Measurements from ENCODE around the gene SDK2. TPM values are rescaled to one million over a fixed set of nuclear protein-coding genes. Genes with fewer than 3 reads are reported as not detected.
A peak's percentile ranks its signal among the peaks of the same experiment; 100 is the strongest.

Gene SDK2
- total and polyA plus RNA-seq, 2 experiments from 2014 or later: 0.59 to 1.2 TPM

DNA sequence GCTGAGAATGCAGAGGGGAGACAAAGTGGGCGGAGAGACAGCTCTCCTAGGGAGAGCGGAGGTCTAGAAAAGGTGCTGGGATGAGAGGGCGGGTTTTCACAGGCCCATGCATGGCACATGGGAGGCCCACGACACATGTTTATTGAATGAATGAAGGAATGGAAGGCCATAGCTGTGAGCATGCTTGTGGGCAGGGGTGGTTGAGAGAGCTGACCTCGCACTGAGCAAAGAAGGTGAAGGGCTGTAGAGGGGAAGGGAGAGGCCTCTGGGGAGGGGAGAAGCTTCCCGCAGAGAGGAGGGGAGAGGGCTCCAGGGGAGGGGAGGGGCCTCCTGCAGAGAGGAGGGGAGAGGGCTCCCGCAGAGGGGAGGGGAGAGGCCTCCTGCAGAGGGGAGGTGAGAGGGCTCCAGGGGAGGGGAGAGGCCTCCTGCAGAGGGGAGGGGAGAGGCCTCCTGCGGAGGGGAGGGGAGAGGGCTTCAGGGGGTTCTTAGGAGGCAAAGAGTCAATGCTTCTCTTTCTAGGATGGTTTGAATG is 27.3 kb downstream of the SDK2 start:
- H3K27me3 ChIP-seq: no peaks in the 10 kb centered on the region
- H4K20me1 ChIP-seq (ENCODE audit: insufficient read depth, poor library complexity, severe bottlenecking): no peaks in the 10 kb centered on the region
- H3K79me2 ChIP-seq: no peaks in the 10 kb centered on the region
- no peaks in the 10 kb centered on the region for H3K36me3 ChIP-seq (replicated peaks; ENCODE audit: insufficient read depth, low read depth)
- 95% methylated on average over 5 of the region's 8 CpGs for WGBS (ENCODE audit: low lambda C conversion rate, missing lambda C conversion rate)
- peak overlapping the region; percentile 0 for H2AFZ ChIP-seq
- H3K27ac ChIP-seq: peak overlapping the region; percentile 29
- H3K4me3 ChIP-seq: no peak overlapping the region
- H3K9me2 ChIP-seq (replicated peaks; ENCODE audit: insufficient read depth): no peaks in the 10 kb centered on the region
- DNase-seq (ENCODE audit: low spot score): no peak
- no peak for TF ChIP-seq EZH2phosphoT487 (IDR thresholded peaks at IDR 0.05; ENCODE audit: low read depth, severe bottlenecking, unreplicated experiment)
- TF ChIP-seq, protein P1, sequence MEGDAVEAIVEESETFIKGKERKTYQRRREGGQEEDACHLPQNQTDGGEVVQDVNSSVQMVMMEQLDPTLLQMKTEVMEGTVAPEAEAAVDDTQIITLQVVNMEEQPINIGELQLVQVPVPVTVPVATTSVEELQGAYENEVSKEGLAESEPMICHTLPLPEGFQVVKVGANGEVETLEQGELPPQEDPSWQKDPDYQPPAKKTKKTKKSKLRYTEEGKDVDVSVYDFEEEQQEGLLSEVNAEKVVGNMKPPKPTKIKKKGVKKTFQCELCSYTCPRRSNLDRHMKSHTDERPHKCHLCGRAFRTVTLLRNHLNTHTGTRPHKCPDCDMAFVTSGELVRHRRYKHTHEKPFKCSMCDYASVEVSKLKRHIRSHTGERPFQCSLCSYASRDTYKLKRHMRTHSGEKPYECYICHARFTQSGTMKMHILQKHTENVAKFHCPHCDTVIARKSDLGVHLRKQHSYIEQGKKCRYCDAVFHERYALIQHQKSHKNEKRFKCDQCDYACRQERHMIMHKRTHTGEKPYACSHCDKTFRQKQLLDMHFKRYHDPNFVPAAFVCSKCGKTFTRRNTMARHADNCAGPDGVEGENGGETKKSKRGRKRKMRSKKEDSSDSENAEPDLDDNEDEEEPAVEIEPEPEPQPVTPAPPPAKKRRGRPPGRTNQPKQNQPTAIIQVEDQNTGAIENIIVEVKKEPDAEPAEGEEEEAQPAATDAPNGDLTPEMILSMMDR (IDR thresholded peaks at IDR 0.05; ENCODE audit: poor library complexity): no peak
- TF ChIP-seq EZH2 (IDR thresholded peaks at IDR 0.05; ENCODE audit: borderline replicate concordance): no peak
- H3K4me2 ChIP-seq: no peak overlapping the region
- peaks cover 24% of the 10 kb centered on the region for H3K4me1 ChIP-seq (ENCODE audit: insufficient read depth)
- no peaks in the 10 kb centered on the region for H3K9me3 ChIP-seq (ENCODE audit: low read depth)

DNA sequence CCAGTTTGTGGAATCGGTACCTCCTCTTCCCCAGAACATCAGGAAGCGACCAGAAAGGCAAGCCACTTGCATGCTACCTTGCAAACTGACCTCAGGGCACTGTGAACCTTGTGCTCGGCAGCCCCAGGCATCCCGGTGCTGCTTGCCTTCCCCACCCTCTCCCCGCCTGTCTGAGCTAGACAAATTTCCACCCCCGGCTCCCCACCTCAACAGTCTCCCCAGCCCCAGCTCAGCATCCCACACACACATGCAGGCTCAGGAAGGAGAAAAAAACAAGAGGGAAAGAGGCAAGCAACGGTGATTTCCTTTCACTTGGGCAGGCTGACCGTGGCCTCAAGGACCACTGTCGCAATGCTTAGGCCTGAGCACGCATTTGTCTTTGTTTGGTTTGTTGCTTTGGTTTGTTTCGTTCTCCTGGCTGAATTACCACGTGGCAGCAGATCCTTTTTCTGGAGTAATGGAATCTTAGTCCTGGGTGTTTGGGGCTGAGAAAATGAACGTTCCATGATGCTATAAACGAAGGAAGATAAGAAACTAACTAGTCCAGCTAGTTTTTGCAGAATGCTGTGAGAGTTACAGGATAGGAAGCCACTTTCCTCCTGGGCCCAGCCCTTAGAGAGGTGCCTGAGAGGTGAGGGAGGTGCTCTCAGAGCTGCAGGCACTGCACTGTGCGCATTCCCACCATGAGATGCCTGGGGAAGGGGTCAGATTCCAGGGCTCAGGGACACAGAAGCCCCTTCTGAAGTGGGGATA is 27.9 kb downstream of the SDK2 start:
- 47% methylated on average over 15 of the region's 15 CpGs for WGBS (ENCODE audit: low lambda C conversion rate, missing lambda C conversion rate)

DNA sequence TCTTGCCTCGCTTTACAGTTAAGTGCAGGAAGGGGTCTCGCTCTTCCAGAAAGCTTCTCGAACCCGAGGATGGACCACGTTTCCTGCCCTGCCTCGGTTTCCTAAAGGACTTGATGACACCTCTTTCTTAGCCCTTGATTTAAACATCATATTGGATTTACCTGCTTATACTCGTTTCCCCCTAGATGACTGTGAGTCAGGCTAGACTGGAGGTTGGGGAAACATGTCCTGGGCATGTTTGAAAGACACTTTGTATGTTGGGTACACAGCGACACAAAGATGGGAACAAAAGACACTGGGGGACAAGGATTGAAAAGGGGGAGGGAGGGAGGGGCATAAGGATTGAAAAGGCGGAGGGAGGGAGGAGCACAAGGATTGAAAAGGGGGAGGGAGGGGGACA is 30.0 kb downstream of the SDK2 start:
- WGBS (ENCODE audit: low lambda C conversion rate, missing lambda C conversion rate): 68% methylated on average over 8 of the region's 9 CpGs
- TF ChIP-seq, protein P1 (IDR thresholded peaks at IDR 0.05; ENCODE audit: poor library complexity): no peak
- TF ChIP-seq EZH2phosphoT487 (IDR thresholded peaks at IDR 0.05; ENCODE audit: low read depth, severe bottlenecking, unreplicated experiment) (no peak), EZH2 (IDR thresholded peaks at IDR 0.05; ENCODE audit: borderline replicate concordance) (no peak)

More for the DNA sequence above, 27.9 kb downstream of the SDK2 start:
- Histone ChIP-seq H4K20me1 (ENCODE audit: insufficient read depth, poor library complexity, severe bottlenecking) (no peaks in the 10 kb centered on the region), H2AFZ (peak overlapping the region; percentile 0), H3K4me3 (no peak overlapping the region), H3K79me2 (no peaks in the 10 kb centered on the region), H3K4me1 (ENCODE audit: insufficient read depth) (peaks cover 24% of the 10 kb centered on the region), H3K36me3 (replicated peaks; ENCODE audit: insufficient read depth, low read depth) (no peaks in the 10 kb centered on the region), H3K9me3 (ENCODE audit: low read depth) (no peaks in the 10 kb centered on the region), H3K27me3 (no peaks in the 10 kb centered on the region), H3K27ac (peak overlapping the region; percentile 29), H3K4me2 (no peak overlapping the region), H3K9me2 (replicated peaks; ENCODE audit: insufficient read depth) (no peaks in the 10 kb centered on the region)
- peak; percentile 29 for DNase-seq (ENCODE audit: low spot score)
- TF ChIP-seq, protein P1 (IDR thresholded peaks at IDR 0.05; ENCODE audit: poor library complexity): no peak
- TF ChIP-seq EZH2phosphoT487 (IDR thresholded peaks at IDR 0.05; ENCODE audit: low read depth, severe bottlenecking, unreplicated experiment): no peak
- TF ChIP-seq EZH2 (IDR thresholded peaks at IDR 0.05; ENCODE audit: borderline replicate concordance): no peak

More for the DNA sequence above, 30.0 kb downstream of the SDK2 start:
- Histone ChIP-seq H3K79me2 (no peaks in the 10 kb centered on the region), H3K27me3 (no peaks in the 10 kb centered on the region), H3K4me2 (peak overlapping the region; percentile 68), H2AFZ (no peak overlapping the region), H3K9me2 (replicated peaks; ENCODE audit: insufficient read depth) (no peaks in the 10 kb centered on the region), H3K36me3 (replicated peaks; ENCODE audit: insufficient read depth, low read depth) (no peaks in the 10 kb centered on the region), H3K27ac (peak overlapping the region; percentile 78), H4K20me1 (ENCODE audit: insufficient read depth, poor library complexity, severe bottlenecking) (no peaks in the 10 kb centered on the region), H3K4me3 (no peak overlapping the region), H3K9me3 (ENCODE audit: low read depth) (no peaks in the 10 kb centered on the region), H3K4me1 (ENCODE audit: insufficient read depth) (peaks cover 24% of the 10 kb centered on the region)
- no peak for DNase-seq (ENCODE audit: low spot score)

Measured in hepatocyte (in vitro differentiated cells).